ENCODE measurements around the gene PSEN2.

GRCh38 chr1:226934483-226935237 lies 64.2 kb downstream of the PSEN2 start:
- TF ChIP-seq, protein P1, sequence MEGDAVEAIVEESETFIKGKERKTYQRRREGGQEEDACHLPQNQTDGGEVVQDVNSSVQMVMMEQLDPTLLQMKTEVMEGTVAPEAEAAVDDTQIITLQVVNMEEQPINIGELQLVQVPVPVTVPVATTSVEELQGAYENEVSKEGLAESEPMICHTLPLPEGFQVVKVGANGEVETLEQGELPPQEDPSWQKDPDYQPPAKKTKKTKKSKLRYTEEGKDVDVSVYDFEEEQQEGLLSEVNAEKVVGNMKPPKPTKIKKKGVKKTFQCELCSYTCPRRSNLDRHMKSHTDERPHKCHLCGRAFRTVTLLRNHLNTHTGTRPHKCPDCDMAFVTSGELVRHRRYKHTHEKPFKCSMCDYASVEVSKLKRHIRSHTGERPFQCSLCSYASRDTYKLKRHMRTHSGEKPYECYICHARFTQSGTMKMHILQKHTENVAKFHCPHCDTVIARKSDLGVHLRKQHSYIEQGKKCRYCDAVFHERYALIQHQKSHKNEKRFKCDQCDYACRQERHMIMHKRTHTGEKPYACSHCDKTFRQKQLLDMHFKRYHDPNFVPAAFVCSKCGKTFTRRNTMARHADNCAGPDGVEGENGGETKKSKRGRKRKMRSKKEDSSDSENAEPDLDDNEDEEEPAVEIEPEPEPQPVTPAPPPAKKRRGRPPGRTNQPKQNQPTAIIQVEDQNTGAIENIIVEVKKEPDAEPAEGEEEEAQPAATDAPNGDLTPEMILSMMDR (IDR thresholded peaks at IDR 0.05 in 8 of 11, conservative IDR thresholded peaks at IDR 0.05 in 3 of 11), result no peak
- TF ChIP-seq POLR2A (IDR thresholded peaks at IDR 0.05) (no peak), POLR2AphosphoS5 (IDR thresholded peaks at IDR 0.05) (no peak)

Data from spleen (tissue), 7 donors.